GM12801 (cell line): ENCODE measurements around the gene HIVEP3.

ENCODE experiments used
- CTCF ChIP-seq: IDR thresholded peaks from one replicate; pipeline ENCODE4 v1.5.1; 2011; ENCODE audit warnings: control low read depth; ENCODE audit not compliant: insufficient read length; ENCODE audit errors: extremely low read depth

Gene HIVEP3

GRCh38 chr1:41789661-41790330, 128.9 kb downstream of the HIVEP3 start:
- TF ChIP-seq CTCF, result no peak

- TF ChIP-seq CTCF, result no peak
Observed at GRCh38 chr1:41788427-41788826, 130.3 kb downstream of the HIVEP3 start.

- no peak for TF ChIP-seq CTCF
Observed at GRCh38 chr1:41784531-41785274, 134.0 kb downstream of the HIVEP3 start.

- no peak for TF ChIP-seq CTCF
Observed at GRCh38 chr1:41783189-41783639, 135.5 kb downstream of the HIVEP3 start.

- no peak for TF ChIP-seq CTCF
Observed at GRCh38 chr1:41780916-41781315, 137.8 kb downstream of the HIVEP3 start.

GRCh38 chr1:41780322-41780721, 138.4 kb downstream of the HIVEP3 start:
- TF ChIP-seq CTCF, result no peak

- no peak for TF ChIP-seq CTCF
Observed at GRCh38 chr1:41779360-41779759, 139.4 kb downstream of the HIVEP3 start.
